Urothelium cell line (cell line): ENCODE results near the gene PIK3R2.

Experiments
- DNase-seq: peaks from one replicate; pipeline ENCODE4 v3.0.0; 2011; ENCODE audit warnings: low spot score, mixed read lengths
- FAIRE-seq: peaks from 2 replicates; lab custom pipeline; 2011; peaks lifted over from hg19 to GRCh38; lab: Jason Lieb, UNC

Gene PIK3R2

DNA sequence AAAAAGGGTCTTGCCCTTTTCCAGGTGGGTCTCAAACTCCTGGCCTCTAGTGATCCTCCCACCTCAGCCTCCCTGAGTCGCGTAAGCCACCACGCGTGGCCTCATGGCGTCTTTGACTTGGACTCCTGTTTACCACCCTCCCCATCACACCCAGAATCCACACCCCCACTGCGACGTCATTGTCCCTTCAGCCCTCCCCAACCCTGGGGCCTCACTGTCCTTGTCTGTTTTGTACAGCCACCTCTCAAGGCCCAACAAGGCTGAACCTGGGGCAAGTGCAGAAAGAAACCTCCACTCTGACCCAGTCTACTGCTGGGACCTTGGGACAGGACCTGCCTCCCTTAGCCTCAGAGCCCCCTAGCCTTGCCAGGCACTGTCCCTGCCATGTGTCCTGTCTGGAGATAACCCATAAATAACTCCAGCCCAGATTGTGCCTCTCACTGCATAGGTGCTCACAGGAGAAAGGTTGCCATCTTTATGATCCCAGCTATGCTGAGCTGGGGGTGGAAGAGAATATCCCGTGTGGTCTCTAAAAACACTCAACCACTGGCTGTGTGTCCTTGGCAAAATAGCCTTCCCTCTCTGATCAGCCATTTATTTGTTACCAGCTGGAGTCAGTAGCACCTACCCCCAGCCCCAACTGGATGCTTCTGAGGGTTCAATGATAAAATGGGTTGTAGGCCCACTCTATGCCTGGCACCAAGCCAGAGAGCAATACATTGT is 18.8 kb downstream of the PIK3R2 start:
- FAIRE-seq (no peak), DNase-seq (no peak)

DNA sequence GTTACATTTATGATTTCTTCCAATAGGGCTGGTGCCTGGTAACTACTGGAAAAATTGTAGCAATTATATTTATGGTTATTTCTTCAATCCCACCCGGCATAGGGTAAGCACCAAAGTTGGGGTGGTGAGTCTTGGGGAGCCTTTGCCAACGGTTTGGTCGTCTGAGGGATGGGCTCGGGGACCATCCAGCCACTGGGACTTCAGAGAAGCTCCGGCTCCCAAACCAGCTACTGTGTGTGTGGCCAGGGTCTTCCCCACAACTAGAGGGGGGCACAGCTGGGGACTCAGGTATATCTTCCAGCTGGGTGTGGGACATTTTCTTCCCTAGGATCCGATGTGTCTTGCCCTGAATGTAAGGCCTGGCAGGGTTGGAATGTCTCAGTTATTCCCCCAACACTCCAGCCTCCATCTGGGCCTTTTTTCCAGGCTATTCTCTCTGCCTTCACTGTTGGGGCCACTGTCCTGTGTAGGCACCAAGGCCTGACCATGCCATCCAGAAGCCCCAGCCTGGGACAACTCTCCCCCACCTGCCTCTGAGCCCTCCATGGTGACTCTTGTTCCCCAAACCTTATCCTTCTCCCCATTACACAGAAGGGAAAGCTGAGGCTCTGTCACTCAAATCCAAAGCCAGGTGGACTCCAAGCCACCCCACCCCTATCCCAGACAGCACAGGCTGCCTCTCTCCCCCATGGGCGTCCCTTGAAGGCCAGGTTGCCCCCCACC is 19.5 kb downstream of the PIK3R2 start:
- no peak for DNase-seq
- no peak for FAIRE-seq

GRCh38 chr19:18173054-18173571 is 20.1 kb downstream of the PIK3R2 start:
- FAIRE-seq (no peak), DNase-seq (no peak)

GRCh38 chr19:18173572-18174288 is 20.8 kb downstream of the PIK3R2 start, which contains the start of gene IFI30:
IFI30 (plus strand) TSS chr19:18173813; CDS start chr19:18173842, 29 bp downstream.
- FAIRE-seq = no peak
- peak; percentile 74 for DNase-seq

- no peak for FAIRE-seq
- DNase-seq = no peak
Measured at GRCh38 chr19:18174983-18175382, 22.0 kb downstream of the PIK3R2 start.

- FAIRE-seq = no peak
- DNase-seq = no peak
Measured at GRCh38 chr19:18176367-18177310, 23.7 kb downstream of the PIK3R2 start.

GRCh38 chr19:18179957-18180356 is 27.0 kb downstream of the PIK3R2 start:
- FAIRE-seq = no peak

DNA sequence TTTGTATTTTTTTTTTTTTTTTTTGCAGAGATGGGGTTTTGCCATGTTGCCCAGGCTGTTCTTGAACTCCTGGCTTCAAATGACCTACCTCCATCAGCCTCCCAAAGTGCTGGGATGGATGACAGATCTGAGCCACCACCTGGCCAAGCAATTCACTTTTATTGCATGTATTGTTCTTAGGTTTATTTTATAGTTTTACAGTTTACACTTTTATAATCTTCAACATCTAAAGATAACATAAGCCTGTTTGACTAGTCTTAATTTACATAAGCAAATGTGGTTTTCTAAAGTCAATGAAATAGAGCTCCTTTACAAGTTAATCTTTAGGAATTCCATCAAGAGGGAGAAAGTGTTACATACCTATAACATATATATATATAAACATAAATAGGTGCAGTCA is 30.6 kb downstream of the PIK3R2 start:
- no peak for DNase-seq
- FAIRE-seq = no peak

More at GRCh38 chr19:18179957-18180356, 27.0 kb downstream of the PIK3R2 start:
- no peak for DNase-seq

DNA sequence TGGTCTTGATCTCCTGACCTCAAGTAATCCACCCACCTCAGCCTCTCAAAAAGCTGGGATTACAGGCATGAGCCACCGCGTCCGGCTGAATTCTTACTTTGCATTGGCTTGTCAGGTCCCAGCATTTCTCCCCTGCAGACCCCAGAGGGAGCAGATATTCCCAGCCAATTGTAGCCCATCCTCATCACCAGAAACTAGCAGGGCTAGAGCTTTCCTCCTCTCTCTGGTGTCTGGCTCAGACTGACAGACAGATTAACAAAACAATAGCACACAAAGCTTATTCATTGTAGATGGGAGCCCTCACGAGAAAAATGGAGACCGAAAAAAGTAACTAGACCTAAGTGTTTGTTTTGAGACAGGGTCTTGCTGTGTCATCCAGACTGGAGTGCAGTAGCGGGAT is 32.6 kb downstream of the PIK3R2 start:
- FAIRE-seq = no peak

GRCh38 chr19:18190278-18190677 is 37.3 kb downstream of the PIK3R2 start:
- FAIRE-seq = no peak
- DNase-seq = no peak

More for the DNA sequence above, 32.6 kb downstream of the PIK3R2 start:
- no peak for DNase-seq

DNA sequence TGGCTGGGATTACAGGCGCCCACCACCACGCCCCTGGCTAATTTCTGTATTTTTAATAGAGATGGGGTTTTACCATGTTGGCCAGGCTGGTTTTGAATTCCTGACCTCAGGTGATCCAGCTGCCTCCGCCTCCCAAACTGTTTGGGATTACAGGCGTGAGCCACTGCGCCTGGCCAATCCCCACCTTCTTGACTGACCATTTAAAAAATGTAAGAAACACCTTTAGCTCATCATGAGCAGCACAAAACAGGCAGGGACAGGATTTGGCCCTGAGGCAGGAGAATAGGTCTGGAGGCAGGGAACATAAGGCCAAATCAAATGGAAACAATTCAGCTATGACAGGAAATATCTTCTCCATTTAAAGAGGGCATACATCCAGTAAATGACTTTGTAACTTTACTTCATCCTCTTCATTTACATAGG is 38.7 kb downstream of the PIK3R2 start:
- FAIRE-seq (no peak), DNase-seq (no peak)

- peak; percentile 77 for FAIRE-seq
Measured at GRCh38 chr19:18192673-18193387, 39.9 kb downstream of the PIK3R2 start, which contains the start of gene MPV17L2. MPV17L2 (plus strand) TSS chr19:18193218; CDS start chr19:18193282, 64 bp downstream.

DNA sequence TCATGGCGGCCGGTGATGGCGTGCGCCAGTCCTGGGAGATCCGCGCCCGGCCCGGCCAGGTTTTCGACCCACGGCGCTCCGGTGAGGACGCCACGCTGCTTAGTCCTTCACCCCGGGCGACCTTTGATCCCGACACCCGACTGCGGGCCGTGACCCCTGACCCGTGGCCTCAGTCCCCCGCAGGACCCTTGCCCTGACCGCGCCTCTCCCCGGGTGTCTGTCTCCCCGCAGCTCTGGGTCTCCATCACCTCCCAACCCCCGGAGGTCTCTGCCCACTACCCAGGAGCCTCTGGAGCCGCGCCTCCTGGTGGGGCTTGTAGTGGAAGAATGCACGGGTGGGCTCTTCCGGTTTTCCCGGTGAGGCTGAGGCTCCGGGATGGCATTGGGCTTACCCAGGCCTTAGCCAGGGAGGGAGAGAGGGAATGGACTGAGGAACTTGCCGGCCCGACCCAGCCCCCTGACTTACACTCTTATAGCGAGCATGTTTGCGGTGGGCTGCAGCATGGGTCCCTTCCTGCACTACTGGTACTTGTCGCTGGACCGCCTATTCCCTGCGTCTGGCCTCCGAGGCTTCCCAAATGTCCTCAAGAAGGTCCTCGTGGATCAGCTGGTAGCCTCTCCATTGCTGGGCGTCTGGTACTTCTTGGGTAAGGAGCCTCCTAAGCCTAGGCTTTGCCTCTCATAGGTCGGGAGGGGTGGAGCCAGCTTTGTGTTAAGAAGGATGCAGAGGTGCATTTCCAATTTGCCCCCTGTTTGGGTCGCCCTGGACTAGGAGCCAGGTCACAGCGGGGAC is 40.6 kb downstream of the PIK3R2 start:
- no peak for FAIRE-seq
- DNase-seq = no peak

More at GRCh38 chr19:18192673-18193387, 39.9 kb downstream of the PIK3R2 start, which contains the start of gene MPV17L2:
- peak; percentile 92 for DNase-seq

DNA sequence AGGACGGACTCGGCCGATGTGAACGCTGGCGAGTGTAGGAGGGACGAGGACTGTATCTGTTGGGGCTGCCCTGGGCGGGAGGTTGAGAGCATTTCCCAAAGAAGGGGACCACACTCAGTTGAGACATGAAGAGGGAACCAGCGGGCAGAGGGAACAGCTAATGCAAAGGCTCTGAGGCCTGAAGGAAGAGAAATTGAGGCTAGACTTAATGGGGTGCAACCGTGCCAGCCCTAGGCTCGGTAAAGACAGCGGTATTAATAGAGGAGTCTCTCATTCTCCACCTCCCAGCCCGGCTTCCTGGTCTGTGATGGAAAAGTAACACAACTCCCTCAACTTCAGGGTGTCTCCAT is 41.2 kb downstream of the PIK3R2 start:
- FAIRE-seq (no peak), DNase-seq (no peak)

GRCh38 chr19:18194554-18195238 is 41.7 kb downstream of the PIK3R2 start:
- DNase-seq (peak; percentile 45), FAIRE-seq (no peak)

DNA sequence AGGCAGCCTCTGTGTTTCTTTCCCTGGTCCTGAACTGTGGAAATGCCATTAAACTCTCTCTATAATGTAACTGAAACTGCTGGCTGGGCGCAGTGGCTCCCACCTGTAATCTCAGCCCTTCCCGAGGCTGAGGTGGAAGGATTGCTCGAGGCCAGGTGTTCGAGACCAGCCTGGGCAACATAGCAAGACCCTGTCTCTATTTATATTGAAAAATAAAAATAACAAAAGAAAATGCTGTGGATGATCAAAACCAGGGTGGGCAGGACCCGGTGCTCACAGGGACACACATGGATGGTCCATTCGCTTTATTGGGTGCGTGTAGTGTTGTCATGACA is 43.5 kb downstream of the PIK3R2 start:
- no peak for DNase-seq
- FAIRE-seq = no peak

DNA sequence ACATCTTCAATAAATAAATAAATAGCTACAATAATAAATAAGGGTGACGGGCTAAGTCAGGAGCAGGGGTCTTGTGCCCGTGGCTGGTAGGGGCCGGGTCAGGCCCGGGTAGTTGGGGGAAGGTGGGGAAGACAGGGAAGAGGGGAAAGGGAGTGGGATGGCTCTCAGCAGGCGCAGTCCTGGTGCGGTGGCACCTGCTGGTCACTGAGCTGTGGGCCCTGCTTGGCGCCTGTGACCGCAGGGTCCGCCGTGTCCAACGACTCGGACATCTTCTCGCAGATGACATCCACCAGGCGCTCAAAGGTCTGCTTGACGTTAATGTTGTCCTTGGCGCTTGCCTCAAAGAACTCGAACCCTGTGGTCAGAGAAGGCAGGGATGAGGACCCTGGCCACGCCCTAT is 44.3 kb downstream of the PIK3R2 start:
- DNase-seq (no peak), FAIRE-seq (no peak)

DNA sequence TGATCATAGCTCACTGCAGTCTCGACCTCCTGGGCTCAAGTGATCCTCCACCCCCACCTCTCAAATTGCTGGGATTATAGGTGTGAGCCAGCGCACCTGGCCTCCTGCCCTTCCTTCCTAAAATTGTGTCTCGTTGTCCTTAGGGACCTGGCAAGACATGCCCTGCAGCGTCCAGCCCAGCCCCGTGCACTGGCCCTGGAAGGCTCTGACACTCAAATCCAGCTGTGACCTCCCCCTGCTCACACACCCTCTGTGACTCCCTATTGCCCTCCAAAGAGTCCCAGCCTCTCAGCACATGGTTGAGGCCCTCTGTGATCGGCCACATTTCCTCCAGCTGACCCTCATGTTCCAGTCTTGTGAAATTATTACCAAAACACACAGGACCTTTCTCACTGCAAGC is 45.0 kb downstream of the PIK3R2 start:
- DNase-seq (no peak), FAIRE-seq (no peak)
